ENCODE data around the gene MBD3L5. TPM values are rescaled to one million over a fixed set of nuclear protein-coding genes. Genes with fewer than 3 reads are reported as not detected.
"Not testable (repeated sequence)": the region's sequence is repeated elsewhere in the genome, so short reads cannot be mapped to it uniquely, and the experiment has no call there.

MBD3L5 gene
- not detected for total RNA-seq

- DNase-seq (ENCODE audit: extremely low spot score); H3K36me3 ChIP-seq; H3K27ac ChIP-seq (replicated peaks in 1 of 4); H3K9me3 ChIP-seq; H3K4me3 ChIP-seq; intact Hi-C loops (cut with DNase I); H3K27me3 ChIP-seq; H3K4me1 ChIP-seq: not testable (repeated sequence)
- WGBS = no CpG with 5 or more reads among the region's 9 CpGs
Observed at GRCh38 chr19:7030278-7030677, at the start of gene MBD3L5. Gene MBD3L5, plus strand, starts transcription at chr19:7030578. Its CDS starts 34 bp downstream, at chr19:7030612.

- no peak overlapping the region for H3K27ac ChIP-seq (replicated peaks in 1 of 4)
- no peaks in the 10 kb centered on the region for H3K36me3 ChIP-seq
- no peaks in the 10 kb centered on the region for H3K4me1 ChIP-seq
- DNase-seq (ENCODE audit: extremely low spot score) = no peak
- peaks cover 0 to 33% (median 22%) of the 10 kb centered on the region in 4 donors for H3K9me3 ChIP-seq
- no peak overlapping the region for H3K4me3 ChIP-seq
- no peak for TF ChIP-seq POLR2A (IDR thresholded peaks at IDR 0.05; ENCODE audit: low read depth)
- no peak for TF ChIP-seq POLR2AphosphoS5 (IDR thresholded peaks at IDR 0.05)
- peaks cover 0 to 13% (median 0%) of the 10 kb centered on the region in 4 donors for H3K27me3 ChIP-seq
- intact Hi-C loops (cut with DNase I) = no loop called here
Observed at GRCh38 chr19:6983448-6983847, 46.9 kb upstream of the MBD3L5 start.

- peaks cover 0 to 13% (median 0%) of the 10 kb centered on the region in 4 donors for H3K27me3 ChIP-seq
- intact Hi-C loops (cut with DNase I) = no loop called here
- H3K4me3 ChIP-seq = no peak overlapping the region
- 51% methylated on average over 4 of the region's 4 CpGs for WGBS
- peaks cover 0 to 30% (median 19%) of the 10 kb centered on the region in 4 donors for H3K9me3 ChIP-seq
- H3K27ac ChIP-seq (replicated peaks in 1 of 4) = no peak overlapping the region
- no peak for DNase-seq (ENCODE audit: extremely low spot score)
- TF ChIP-seq POLR2A (IDR thresholded peaks at IDR 0.05; ENCODE audit: low read depth) (no peak), CTCF (IDR thresholded peaks at IDR 0.05) (no peak), POLR2AphosphoS5 (IDR thresholded peaks at IDR 0.05) (no peak), EP300 (IDR thresholded peaks at IDR 0.05) (no peak)
- H3K36me3 ChIP-seq = no peaks in the 10 kb centered on the region
- no peaks in the 10 kb centered on the region for H3K4me1 ChIP-seq
Observed at GRCh38 chr19:6987850-6988249, 42.5 kb upstream of the MBD3L5 start.

GRCh38 chr19:6988257-6988656, 42.1 kb upstream of the MBD3L5 start:
- Histone ChIP-seq H3K27ac (replicated peaks in 1 of 4) (no peak overlapping the region), H3K4me3 (no peak overlapping the region), H3K4me1 (no peaks in the 10 kb centered on the region), H3K36me3 (no peaks in the 10 kb centered on the region), H3K9me3 (peaks cover 0 to 27% (median 16%) of the 10 kb centered on the region in 4 donors), H3K27me3 (peaks cover 0 to 13% (median 0%) of the 10 kb centered on the region in 4 donors)
- no peak for TF ChIP-seq CTCF (IDR thresholded peaks at IDR 0.05)
- TF ChIP-seq POLR2A (IDR thresholded peaks at IDR 0.05; ENCODE audit: low read depth) = no peak
- TF ChIP-seq POLR2AphosphoS5 (IDR thresholded peaks at IDR 0.05) = no peak
- no peak for TF ChIP-seq EP300 (IDR thresholded peaks at IDR 0.05)
- 58% methylated on average over 3 of the region's 3 CpGs for WGBS
- intact Hi-C loops (cut with DNase I) = no loop called here
- DNase-seq (ENCODE audit: extremely low spot score) = no peak

- TF ChIP-seq POLR2A (IDR thresholded peaks at IDR 0.05; ENCODE audit: low read depth) (no peak), POLR2AphosphoS5 (IDR thresholded peaks at IDR 0.05) (no peak), CTCF (IDR thresholded peaks at IDR 0.05) (no peak), EP300 (IDR thresholded peaks at IDR 0.05) (no peak)
- Histone ChIP-seq H3K27ac (replicated peaks in 1 of 4) (no peak overlapping the region), H3K27me3 (no peaks in the 10 kb centered on the region), H3K36me3 (no peaks in the 10 kb centered on the region), H3K4me1 (no peaks in the 10 kb centered on the region), H3K4me3 (no peak overlapping the region), H3K9me3 (no peaks in the 10 kb centered on the region)
- DNase-seq (ENCODE audit: extremely low spot score) = no peak
- 86% methylated on average over 1 of the region's 1 CpG for WGBS
- intact Hi-C loops (cut with DNase I) = no loop called here
Observed at GRCh38 chr19:6995054-6995453, 35.3 kb upstream of the MBD3L5 start.

GRCh38 chr19:6996810-6997209, 33.6 kb upstream of the MBD3L5 start:
- 65% methylated on average over 4 of the region's 4 CpGs for WGBS

More at GRCh38 chr19:6996810-6997209, 33.6 kb upstream of the MBD3L5 start:
- Histone ChIP-seq H3K4me3 (no peak overlapping the region), H3K36me3 (no peaks in the 10 kb centered on the region), H3K4me1 (no peaks in the 10 kb centered on the region), H3K27me3 (no peaks in the 10 kb centered on the region), H3K27ac (replicated peaks in 1 of 4) (no peak overlapping the region), H3K9me3 (no peaks in the 10 kb centered on the region)
- DNase-seq (ENCODE audit: extremely low spot score) = no peak
- intact Hi-C loops (cut with DNase I) = no loop called here
- TF ChIP-seq POLR2AphosphoS5 (IDR thresholded peaks at IDR 0.05) (no peak), POLR2A (IDR thresholded peaks at IDR 0.05; ENCODE audit: low read depth) (no peak), CTCF (IDR thresholded peaks at IDR 0.05) (no peak), EP300 (IDR thresholded peaks at IDR 0.05) (no peak)

All from esophagus muscularis mucosa (tissue), 4 donors.